ENCODE data around the gene UBN1. TPM values are rescaled to one million over a fixed set of nuclear protein-coding genes. Genes with fewer than 3 reads are reported as not detected.

UBN1 gene
- polyA plus RNA-seq, 1 donor (not counting 4 experiments of a cell fraction or from before 2014, with no cell fraction given) = 11.5 TPM

GRCh38 chr16:4811242-4811641 lies 36.0 kb upstream of the UBN1 start:
- dilution Hi-C loops (cut with MboI; ENCODE audit: extremely low pct_ligation_motif_present, low sequenced_read_pairs) = no loop called here
- Histone ChIP-seq H3K9ac (ENCODE audit: control insufficient read depth, extremely low read depth, insufficient read depth, low read length) (no peak overlapping the region), H3K27me3 (ENCODE audit: control insufficient read depth, extremely low read depth, insufficient read depth, low read length) (no peaks in the 10 kb centered on the region), H2AFZ (ENCODE audit: control insufficient read depth, low read length) (no peak overlapping the region), H3K79me2 (ENCODE audit: control insufficient read depth, insufficient read depth, low read length) (no peaks in the 10 kb centered on the region), H3K4me3 (ENCODE audit: control insufficient read depth in 2 of 3, extremely low read depth in 1 of 3, insufficient read depth in 2 of 3, low read depth in 1 of 3, low read length in 3 of 3) (no peak overlapping the region), H3K27ac (ENCODE audit: control insufficient read depth, insufficient read depth, low read length) (no peak overlapping the region), H3K4me2 (ENCODE audit: control insufficient read depth, extremely low read depth, insufficient read depth, low read depth, low read length) (no peak overlapping the region), H3K9me1 (ENCODE audit: control insufficient read depth, extremely low read depth, insufficient read depth, low read length) (no peaks in the 10 kb centered on the region), H3K36me3 (ENCODE audit: control insufficient read depth in 2 of 2, extremely low read depth in 1 of 2, insufficient read depth in 2 of 2, low read length in 2 of 2) (peaks cover 21 to 34% of the 10 kb centered on the region in 2 experiments), H3K4me1 (ENCODE audit: control insufficient read depth, extremely low read depth, insufficient read depth, low read length) (peaks cover 2% of the 10 kb centered on the region), H4K20me1 (ENCODE audit: control insufficient read depth, extremely low read depth, insufficient read depth, low read length) (no peaks in the 10 kb centered on the region), H3K9me3 (ENCODE audit: control insufficient read depth, low read depth, low read length) (no peaks in the 10 kb centered on the region)
- no peak for TF ChIP-seq EZH2 (IDR thresholded peaks at IDR 0.05; ENCODE audit: low read length)
- no peak for TF ChIP-seq CTCF (optimal IDR thresholded peaks at IDR 0.05 in 1 of 3, IDR thresholded peaks at IDR 0.05 in 1 of 3, conservative IDR thresholded peaks at IDR 0.05 in 1 of 3; ENCODE audit: extremely low read depth in 1 of 3, insufficient read depth in 2 of 3, low read length in 3 of 3)
- DNase-seq (ENCODE audit: low read depth, low spot score) (no peak), FAIRE-seq (no peak)

- no peak for TF ChIP-seq EZH2 (IDR thresholded peaks at IDR 0.05; ENCODE audit: low read length)
- TF ChIP-seq CTCF (optimal IDR thresholded peaks at IDR 0.05 in 1 of 3, IDR thresholded peaks at IDR 0.05 in 1 of 3, conservative IDR thresholded peaks at IDR 0.05 in 1 of 3; ENCODE audit: extremely low read depth in 1 of 3, insufficient read depth in 2 of 3, low read length in 3 of 3) = no peak
- FAIRE-seq (no peak), DNase-seq (ENCODE audit: low read depth, low spot score) (no peak)
- Histone ChIP-seq H3K4me3 (ENCODE audit: control insufficient read depth in 2 of 3, extremely low read depth in 1 of 3, insufficient read depth in 2 of 3, low read depth in 1 of 3, low read length in 3 of 3) (no peak overlapping the region), H3K36me3 (ENCODE audit: control insufficient read depth in 2 of 2, extremely low read depth in 1 of 2, insufficient read depth in 2 of 2, low read length in 2 of 2) (peaks cover 21 to 34% of the 10 kb centered on the region in 2 experiments), H3K9ac (ENCODE audit: control insufficient read depth, extremely low read depth, insufficient read depth, low read length) (no peak overlapping the region), H2AFZ (ENCODE audit: control insufficient read depth, low read length) (no peak overlapping the region), H3K9me3 (ENCODE audit: control insufficient read depth, low read depth, low read length) (no peaks in the 10 kb centered on the region), H4K20me1 (ENCODE audit: control insufficient read depth, extremely low read depth, insufficient read depth, low read length) (no peaks in the 10 kb centered on the region), H3K4me1 (ENCODE audit: control insufficient read depth, extremely low read depth, insufficient read depth, low read length) (peaks cover 2% of the 10 kb centered on the region), H3K79me2 (ENCODE audit: control insufficient read depth, insufficient read depth, low read length) (no peaks in the 10 kb centered on the region), H3K27me3 (ENCODE audit: control insufficient read depth, extremely low read depth, insufficient read depth, low read length) (no peaks in the 10 kb centered on the region), H3K27ac (ENCODE audit: control insufficient read depth, insufficient read depth, low read length) (no peak overlapping the region), H3K4me2 (ENCODE audit: control insufficient read depth, extremely low read depth, insufficient read depth, low read depth, low read length) (no peak overlapping the region), H3K9me1 (ENCODE audit: control insufficient read depth, extremely low read depth, insufficient read depth, low read length) (no peaks in the 10 kb centered on the region)
- dilution Hi-C loops (cut with MboI; ENCODE audit: extremely low pct_ligation_motif_present, low sequenced_read_pairs) = no loop called here
Observed at GRCh38 chr16:4811773-4812172, 35.5 kb upstream of the UBN1 start.
